Iris pigment epithelial cell (primary cell): ENCODE measurements around the gene SPDYC.
A peak's percentile ranks its signal among the peaks of the same experiment; 100 is the strongest.

Experiments used
- DNase-seq: peaks from one replicate; pipeline ENCODE4 v3.0.0-alpha.2; 2011; ENCODE audit warnings: low read depth

Gene SPDYC

GRCh38 chr11:65169164-65169641, 830 bp upstream of the SPDYC start:
- peak; percentile 52 for DNase-seq

- no peak for DNase-seq
Measured at GRCh38 chr11:65172600-65172999, 2.6 kb downstream of the SPDYC start.

- DNase-seq = peak; percentile 40
Measured at GRCh38 chr11:65174571-65175010, 4.6 kb downstream of the SPDYC start.

- peak; percentile 62 for DNase-seq
Measured at GRCh38 chr11:65180877-65181568, 11.0 kb downstream of the SPDYC start.

- peak; percentile 89 for DNase-seq
Measured at GRCh38 chr11:65181569-65182257, 11.7 kb downstream of the SPDYC start, which contains the start of gene CAPN1. CAPN1 (plus strand) TSS chr11:65181928; CDS start chr11:65182702, 774 bp downstream.

GRCh38 chr11:65182258-65183170, 12.5 kb downstream of the SPDYC start:
- DNase-seq = peak; percentile 22

GRCh38 chr11:65183201-65183891, 13.3 kb downstream of the SPDYC start:
- no peak for DNase-seq

- no peak for DNase-seq
Measured at GRCh38 chr11:65184146-65184545, 14.1 kb downstream of the SPDYC start.

- no peak for DNase-seq
Measured at GRCh38 chr11:65185171-65185570, 15.1 kb downstream of the SPDYC start.

GRCh38 chr11:65185869-65186341, 15.9 kb downstream of the SPDYC start:
- DNase-seq = no peak

GRCh38 chr11:65186701-65187100, 16.7 kb downstream of the SPDYC start:
- DNase-seq = no peak

- no peak for DNase-seq
Measured at GRCh38 chr11:65187146-65187675, 17.2 kb downstream of the SPDYC start.

GRCh38 chr11:65187971-65188461, 18.0 kb downstream of the SPDYC start:
- DNase-seq = no peak

GRCh38 chr11:65188486-65188885, 18.5 kb downstream of the SPDYC start:
- no peak for DNase-seq

- DNase-seq = no peak
Measured at GRCh38 chr11:65189191-65189590, 19.2 kb downstream of the SPDYC start.

GRCh38 chr11:65194564-65194963, 24.5 kb downstream of the SPDYC start:
- no peak for DNase-seq

- DNase-seq = no peak
Measured at GRCh38 chr11:65204143-65204542, 34.1 kb downstream of the SPDYC start.

- peak; percentile 12 for DNase-seq
Measured at GRCh38 chr11:65204646-65205601, 34.9 kb downstream of the SPDYC start.

GRCh38 chr11:65205602-65205967, 35.6 kb downstream of the SPDYC start:
- no peak for DNase-seq

GRCh38 chr11:65206441-65206841, 36.4 kb downstream of the SPDYC start:
- DNase-seq = no peak
